ENCODE results near the gene MEIKIN. TPM values are rescaled to one million over a fixed set of nuclear protein-coding genes. Genes with fewer than 3 reads are reported as not detected.

The MEIKIN gene
- total and polyA plus RNA-seq, 4 donors, result 0.42 to 0.51 TPM; not detected in 2

- no peak overlapping the region for H3K27ac ChIP-seq (ENCODE audit: low read depth in 1 of 2, low read length in 2 of 2)
- H3K9me3 ChIP-seq (ENCODE audit: control insufficient read depth in 4 of 4, low read length in 3 of 4), result no peaks in the 10 kb centered on the region
- TF ChIP-seq, protein P1, sequence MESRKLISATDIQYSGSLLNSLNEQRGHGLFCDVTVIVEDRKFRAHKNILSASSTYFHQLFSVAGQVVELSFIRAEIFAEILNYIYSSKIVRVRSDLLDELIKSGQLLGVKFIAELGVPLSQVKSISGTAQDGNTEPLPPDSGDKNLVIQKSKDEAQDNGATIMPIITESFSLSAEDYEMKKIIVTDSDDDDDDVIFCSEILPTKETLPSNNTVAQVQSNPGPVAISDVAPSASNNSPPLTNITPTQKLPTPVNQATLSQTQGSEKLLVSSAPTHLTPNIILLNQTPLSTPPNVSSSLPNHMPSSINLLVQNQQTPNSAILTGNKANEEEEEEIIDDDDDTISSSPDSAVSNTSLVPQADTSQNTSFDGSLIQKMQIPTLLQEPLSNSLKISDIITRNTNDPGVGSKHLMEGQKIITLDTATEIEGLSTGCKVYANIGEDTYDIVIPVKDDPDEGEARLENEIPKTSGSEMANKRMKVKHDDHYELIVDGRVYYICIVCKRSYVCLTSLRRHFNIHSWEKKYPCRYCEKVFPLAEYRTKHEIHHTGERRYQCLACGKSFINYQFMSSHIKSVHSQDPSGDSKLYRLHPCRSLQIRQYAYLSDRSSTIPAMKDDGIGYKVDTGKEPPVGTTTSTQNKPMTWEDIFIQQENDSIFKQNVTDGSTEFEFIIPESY (IDR thresholded peaks at IDR 0.05), result no peak
- TF ChIP-seq SP1 (IDR thresholded peaks at IDR 0.05), result no peak
- no peak for TF ChIP-seq YY1 (IDR thresholded peaks at IDR 0.05)
- TF ChIP-seq FOXA2 (IDR thresholded peaks at IDR 0.05), result no peak
- no peak for TF ChIP-seq RXRA (IDR thresholded peaks at IDR 0.05)
- no peak for TF ChIP-seq NR2F2 (IDR thresholded peaks at IDR 0.05)
- TF ChIP-seq CTCF (IDR thresholded peaks at IDR 0.05; ENCODE audit: low read depth, low read length, missing input control), result no peak
- no peak for TF ChIP-seq TAF1 (conservative IDR thresholded peaks at IDR 0.05)
- no peak for TF ChIP-seq JUND (IDR thresholded peaks at IDR 0.05)
- no peak for TF ChIP-seq EGR1 (IDR thresholded peaks at IDR 0.05; ENCODE audit: low read depth in 2 of 2)
- TF ChIP-seq, protein P2, sequence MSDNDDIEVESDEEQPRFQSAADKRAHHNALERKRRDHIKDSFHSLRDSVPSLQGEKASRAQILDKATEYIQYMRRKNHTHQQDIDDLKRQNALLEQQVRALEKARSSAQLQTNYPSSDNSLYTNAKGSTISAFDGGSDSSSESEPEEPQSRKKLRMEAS (IDR thresholded peaks at IDR 0.05), result no peak
- TF ChIP-seq REST (IDR thresholded peaks at IDR 0.05), result no peak
- TF ChIP-seq HNF4A (conservative IDR thresholded peaks at IDR 0.05), result no peak
- TF ChIP-seq GABPA (IDR thresholded peaks at IDR 0.05 in 1 of 2, conservative IDR thresholded peaks at IDR 0.05 in 1 of 2), result no peak
- TF ChIP-seq, protein P3, sequence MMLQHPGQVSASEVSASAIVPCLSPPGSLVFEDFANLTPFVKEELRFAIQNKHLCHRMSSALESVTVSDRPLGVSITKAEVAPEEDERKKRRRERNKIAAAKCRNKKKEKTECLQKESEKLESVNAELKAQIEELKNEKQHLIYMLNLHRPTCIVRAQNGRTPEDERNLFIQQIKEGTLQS (IDR thresholded peaks at IDR 0.05), result no peak
- TF ChIP-seq RAD21 (IDR thresholded peaks at IDR 0.05), result no peak
- no peak for TF ChIP-seq HNF4G (IDR thresholded peaks at IDR 0.05)
- no peak for TF ChIP-seq FOXA1 (IDR thresholded peaks at IDR 0.05)
- H3K36me3 ChIP-seq (ENCODE audit: control insufficient read depth in 4 of 4, insufficient read depth in 3 of 4, low read depth in 1 of 4, low read length in 3 of 4), result no peaks in the 10 kb centered on the region
- DNase-seq (ENCODE audit: low spot score), result no peak
- WGBS, result 88% methylated on average over 1 of the region's 1 CpG
- H3K4me3 ChIP-seq (ENCODE audit: low read depth in 1 of 3, low read length in 3 of 3), result no peak overlapping the region
- no peak overlapping the region for H3K9ac ChIP-seq (ENCODE audit: low read depth in 1 of 2, low read length in 2 of 2)
- no peaks in the 10 kb centered on the region for H3K27me3 ChIP-seq (ENCODE audit: control insufficient read depth in 4 of 4, insufficient read depth in 4 of 4, low read length in 3 of 4)
- H3K4me1 ChIP-seq (ENCODE audit: control insufficient read depth in 4 of 4, insufficient read depth in 4 of 4, low read length in 3 of 4), result no peaks in the 10 kb centered on the region
Measured at GRCh38 chr5:131974016-131974415, 28.6 kb upstream of the MEIKIN start.
